ENCODE results near the gene GRM8. TPM values are rescaled to one million over a fixed set of nuclear protein-coding genes. Genes with fewer than 3 reads are reported as not detected.

GRM8 gene
- total RNA-seq, 1 experiment from 2014 or later: not detected

DNA sequence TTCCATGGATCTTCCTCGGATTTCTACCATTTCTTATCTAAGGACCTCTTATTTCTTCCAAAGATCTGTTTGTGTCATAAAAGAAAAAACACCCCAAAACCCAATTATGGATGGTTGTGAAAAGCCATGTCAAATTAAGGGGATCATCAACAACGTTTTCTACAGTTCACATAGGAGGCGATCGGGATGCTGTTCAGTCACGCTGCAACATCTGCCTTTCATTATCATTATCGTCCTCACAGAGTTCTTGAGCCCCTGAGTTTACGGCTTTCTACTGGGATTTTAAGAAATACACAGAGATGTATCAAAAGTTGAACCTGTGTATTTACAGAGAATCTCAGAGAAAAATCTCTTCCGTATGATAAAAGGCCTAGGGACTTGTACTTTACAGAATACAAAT lies 101.4 kb downstream of the GRM8 start:
- no peaks in the 10 kb centered on the region for H3K9me3 ChIP-seq (ENCODE audit: control insufficient read depth, insufficient read depth, low read depth, low read length)
- DNase-seq (ENCODE audit: low read depth, low spot score) (no peak), ATAC-seq (no peak)
- intact Hi-C loops (cut with micrococcal nuclease; ENCODE audit: unreplicated experiment) (loop anchor here (10.0 kb wide), 1 partner anchor 347 kb away; no protein-coding TSS in a partner anchor), in situ Hi-C loops (cut with HindIII; ENCODE audit: low pct_unique_long_range_greater_than_20kb, low sequenced_read_pairs) (no loop called here)
- BruUV-seq (replicated peaks): no TSS peak
- POLR2A ChIA-PET: no interaction called here
- H3K27ac ChIP-seq (ENCODE audit: low read length): no peak overlapping the region
- H3K27me3 ChIP-seq (ENCODE audit: control insufficient read depth, insufficient read depth, low read length): no peaks in the 10 kb centered on the region
- H3K4me1 ChIP-seq (ENCODE audit: control insufficient read depth, insufficient read depth, low read length): no peaks in the 10 kb centered on the region
- no peak overlapping the region for H3K4me3 ChIP-seq (ENCODE audit: low read depth in 2 of 2, low read length in 2 of 2)
- CTCF ChIA-PET: no interaction called here
- no peaks in the 10 kb centered on the region for H3K36me3 ChIP-seq (ENCODE audit: control insufficient read depth, insufficient read depth, low read length)
- no peak for TF ChIP-seq POLR2AphosphoS5 (IDR thresholded peaks at IDR 0.05; ENCODE audit: low read depth, low read length)
- TF ChIP-seq, protein P1, sequence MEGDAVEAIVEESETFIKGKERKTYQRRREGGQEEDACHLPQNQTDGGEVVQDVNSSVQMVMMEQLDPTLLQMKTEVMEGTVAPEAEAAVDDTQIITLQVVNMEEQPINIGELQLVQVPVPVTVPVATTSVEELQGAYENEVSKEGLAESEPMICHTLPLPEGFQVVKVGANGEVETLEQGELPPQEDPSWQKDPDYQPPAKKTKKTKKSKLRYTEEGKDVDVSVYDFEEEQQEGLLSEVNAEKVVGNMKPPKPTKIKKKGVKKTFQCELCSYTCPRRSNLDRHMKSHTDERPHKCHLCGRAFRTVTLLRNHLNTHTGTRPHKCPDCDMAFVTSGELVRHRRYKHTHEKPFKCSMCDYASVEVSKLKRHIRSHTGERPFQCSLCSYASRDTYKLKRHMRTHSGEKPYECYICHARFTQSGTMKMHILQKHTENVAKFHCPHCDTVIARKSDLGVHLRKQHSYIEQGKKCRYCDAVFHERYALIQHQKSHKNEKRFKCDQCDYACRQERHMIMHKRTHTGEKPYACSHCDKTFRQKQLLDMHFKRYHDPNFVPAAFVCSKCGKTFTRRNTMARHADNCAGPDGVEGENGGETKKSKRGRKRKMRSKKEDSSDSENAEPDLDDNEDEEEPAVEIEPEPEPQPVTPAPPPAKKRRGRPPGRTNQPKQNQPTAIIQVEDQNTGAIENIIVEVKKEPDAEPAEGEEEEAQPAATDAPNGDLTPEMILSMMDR (IDR thresholded peaks at IDR 0.05): no peak
- no peak for TF ChIP-seq SIN3A (IDR thresholded peaks at IDR 0.05; ENCODE audit: borderline replicate concordance, insufficient read depth, low read depth, low read length)
- TF ChIP-seq, protein P2, sequence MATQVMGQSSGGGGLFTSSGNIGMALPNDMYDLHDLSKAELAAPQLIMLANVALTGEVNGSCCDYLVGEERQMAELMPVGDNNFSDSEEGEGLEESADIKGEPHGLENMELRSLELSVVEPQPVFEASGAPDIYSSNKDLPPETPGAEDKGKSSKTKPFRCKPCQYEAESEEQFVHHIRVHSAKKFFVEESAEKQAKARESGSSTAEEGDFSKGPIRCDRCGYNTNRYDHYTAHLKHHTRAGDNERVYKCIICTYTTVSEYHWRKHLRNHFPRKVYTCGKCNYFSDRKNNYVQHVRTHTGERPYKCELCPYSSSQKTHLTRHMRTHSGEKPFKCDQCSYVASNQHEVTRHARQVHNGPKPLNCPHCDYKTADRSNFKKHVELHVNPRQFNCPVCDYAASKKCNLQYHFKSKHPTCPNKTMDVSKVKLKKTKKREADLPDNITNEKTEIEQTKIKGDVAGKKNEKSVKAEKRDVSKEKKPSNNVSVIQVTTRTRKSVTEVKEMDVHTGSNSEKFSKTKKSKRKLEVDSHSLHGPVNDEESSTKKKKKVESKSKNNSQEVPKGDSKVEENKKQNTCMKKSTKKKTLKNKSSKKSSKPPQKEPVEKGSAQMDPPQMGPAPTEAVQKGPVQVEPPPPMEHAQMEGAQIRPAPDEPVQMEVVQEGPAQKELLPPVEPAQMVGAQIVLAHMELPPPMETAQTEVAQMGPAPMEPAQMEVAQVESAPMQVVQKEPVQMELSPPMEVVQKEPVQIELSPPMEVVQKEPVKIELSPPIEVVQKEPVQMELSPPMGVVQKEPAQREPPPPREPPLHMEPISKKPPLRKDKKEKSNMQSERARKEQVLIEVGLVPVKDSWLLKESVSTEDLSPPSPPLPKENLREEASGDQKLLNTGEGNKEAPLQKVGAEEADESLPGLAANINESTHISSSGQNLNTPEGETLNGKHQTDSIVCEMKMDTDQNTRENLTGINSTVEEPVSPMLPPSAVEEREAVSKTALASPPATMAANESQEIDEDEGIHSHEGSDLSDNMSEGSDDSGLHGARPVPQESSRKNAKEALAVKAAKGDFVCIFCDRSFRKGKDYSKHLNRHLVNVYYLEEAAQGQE (IDR thresholded peaks at IDR 0.05; ENCODE audit: insufficient read depth in 1 of 2, low read depth in 2 of 2, low read length in 1 of 2): no peak
- TF ChIP-seq TCF7L2 (IDR thresholded peaks at IDR 0.05; ENCODE audit: low read depth, low read length): no peak

DNA sequence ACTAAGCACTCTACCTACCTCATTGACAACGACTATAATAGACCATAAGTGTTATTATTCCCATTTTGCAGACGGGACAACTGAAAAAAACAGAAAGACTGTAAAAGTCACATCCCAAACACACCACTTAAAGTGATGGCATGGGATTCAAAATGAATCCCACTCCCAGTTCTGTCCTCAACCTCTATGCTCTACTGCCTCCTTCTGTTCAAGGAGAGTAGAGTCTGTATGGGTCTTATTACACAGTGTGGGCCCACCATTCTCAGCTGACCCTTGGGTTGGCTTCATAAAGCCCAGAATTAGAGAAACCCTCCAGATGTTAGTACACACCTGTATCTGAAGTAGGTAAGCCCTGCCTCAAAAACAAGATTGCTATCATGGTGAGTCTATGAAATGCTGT lies 102.2 kb downstream of the GRM8 start:
- no peak overlapping the region for H3K4me3 ChIP-seq (ENCODE audit: low read depth in 2 of 2, low read length in 2 of 2)
- H3K9me3 ChIP-seq (ENCODE audit: control insufficient read depth, insufficient read depth, low read depth, low read length): no peaks in the 10 kb centered on the region
- ATAC-seq (no peak), DNase-seq (ENCODE audit: low read depth, low spot score) (no peak)
- H3K36me3 ChIP-seq (ENCODE audit: control insufficient read depth, insufficient read depth, low read length): no peaks in the 10 kb centered on the region
- in situ Hi-C loops (cut with HindIII; ENCODE audit: low pct_unique_long_range_greater_than_20kb, low sequenced_read_pairs): no loop called here
- ChIA-PET CTCF (no interaction called here), POLR2A (no interaction called here)
- no peak for TF ChIP-seq SIN3A (IDR thresholded peaks at IDR 0.05; ENCODE audit: borderline replicate concordance, insufficient read depth, low read depth, low read length)
- TF ChIP-seq POLR2AphosphoS5 (IDR thresholded peaks at IDR 0.05; ENCODE audit: low read depth, low read length): no peak
- TF ChIP-seq, protein P2 (IDR thresholded peaks at IDR 0.05; ENCODE audit: insufficient read depth in 1 of 2, low read depth in 2 of 2, low read length in 1 of 2): no peak
- no peak for TF ChIP-seq TCF7L2 (IDR thresholded peaks at IDR 0.05; ENCODE audit: low read depth, low read length)
- TF ChIP-seq, protein P1 (IDR thresholded peaks at IDR 0.05): no peak; the same call in 1 of the 2 replicates
- intact Hi-C loops (cut with micrococcal nuclease; ENCODE audit: unreplicated experiment): loop anchor here (10.0 kb wide), 1 partner anchor 346 kb away; no protein-coding TSS in a partner anchor
- BruUV-seq (replicated peaks): no TSS peak
- no peaks in the 10 kb centered on the region for H3K27me3 ChIP-seq (ENCODE audit: control insufficient read depth, insufficient read depth, low read length)
- no peak overlapping the region for H3K27ac ChIP-seq (ENCODE audit: low read length)
- H3K4me1 ChIP-seq (ENCODE audit: control insufficient read depth, insufficient read depth, low read length): no peaks in the 10 kb centered on the region
